Inflammatory macrophage (primary cell): ENCODE measurements around the gene GPC5.

Experiments
- DNase-seq, 2 donors: peaks; one replicate each; pipeline ENCODE4 v3.0.0-alpha.2; 2020 to 2022

The GPC5 gene

GRCh38 chr13:92912629-92913028, 1514.2 kb downstream of the GPC5 start:
- DNase-seq, result no peak

- DNase-seq, result no peak
Observed at GRCh38 chr13:92913840-92914239, 1515.4 kb downstream of the GPC5 start.
